GM12878 (cell line): ENCODE results near the gene TMEM14A. TPM values are rescaled to one million over a fixed set of nuclear protein-coding genes. Genes with fewer than 3 reads are reported as not detected.

Source experiments
- ATAC-seq: fragments of 200-7000 bp; cut with Tn5 transposase; 3 replicates; pipeline ENCODE4 v1.9.1; 2020; ENCODE audit warnings: mild to moderate bottlenecking, moderate library complexity
- BruUV-seq: library from RNA; stranded (reverse); fragments of 400-500 nt; replicated peaks from 2 replicates; lab custom pipeline; 2021; lab: Mats Ljungman, UMichigan
- CTCF ChIA-PET: fragments of 300-600 bp; sonication (Branson Sonifier 250); formaldehyde crosslinking; extraction: SDS; loops from one replicate; lab custom pipeline; 2021; ENCODE audit warnings: inconsistent platforms; lab: Yijun Ruan, JAX
- POLR2A ChIA-PET: fragments of 350-600 bp; formaldehyde crosslinking; extraction: SDS; loops from one replicate; lab custom pipeline; 2021; ENCODE audit warnings: inconsistent platforms; lab: Charles Lee
- RAD21 ChIA-PET: fragments of 300-600 bp; sonication (Branson Sonifier 250); formaldehyde crosslinking; loops from one replicate; lab custom pipeline; 2023; ENCODE audit warnings: antibody characterized with exemption; ENCODE audit not compliant: unreplicated experiment; lab: Charles Lee
- SMC1A ChIA-PET: fragments of 300-600 bp; sonication (Branson Sonifier 250); formaldehyde crosslinking; loops from one replicate; lab custom pipeline; 2023; ENCODE audit not compliant: unreplicated experiment, uncharacterized antibody; lab: Charles Lee
- DNase-seq: peaks from one replicate; pipeline ENCODE4 v3.0.0-alpha.2; 2011; ENCODE audit warnings: low read depth, low spot score
- FAIRE-seq: peaks from 3 replicates; lab custom pipeline; 2011; peaks lifted over from hg19 to GRCh38; lab: Jason Lieb, UNC
- H2AFZ ChIP-seq: 2 replicates; pipeline ENCODE4 v1.6.0; 2011; ENCODE audit warnings: low read depth, low read length, control low read depth; ENCODE audit not compliant: control insufficient read depth
- H3K27ac ChIP-seq: 2 replicates; pipeline ENCODE4 v1.5.1; 2011; ENCODE audit warnings: control low read depth; ENCODE audit not compliant: control insufficient read depth, insufficient read depth
- H3K27me3 ChIP-seq, 2 experiments: replicated peaks in 1 of 2; 2 replicates each; pipeline versions ENCODE4 v1.6.0 to v1.6.1; 2011; ENCODE audit warnings: low read length in 1 of 2; ENCODE audit not compliant: control insufficient read depth in 2 of 2, insufficient read depth in 2 of 2
- H3K36me3 ChIP-seq, 2 experiments: 2 replicates each; pipeline ENCODE4 v1.5.1; 2011; ENCODE audit warnings: low read length in 1 of 2; ENCODE audit not compliant: control insufficient read depth in 2 of 2, insufficient read depth in 2 of 2
- H3K4me1 ChIP-seq: 2 replicates; pipeline ENCODE4 v1.6.1; 2011; ENCODE audit warnings: mild to moderate bottlenecking, low read length, moderate library complexity, mixed read lengths; ENCODE audit not compliant: control insufficient read depth, insufficient read depth
- H3K4me2 ChIP-seq: 2 replicates; pipeline ENCODE4 v1.6.0; 2011; ENCODE audit warnings: control low read depth; ENCODE audit not compliant: control insufficient read depth, insufficient read depth
- H3K4me3 ChIP-seq: fragments of 200-600 bp; sonication (generic); 2 replicates; pipeline ENCODE4 v1.5.1; 2016
- H3K79me2 ChIP-seq: 2 replicates; pipeline ENCODE4 v1.6.0; 2011; ENCODE audit warnings: low read length; ENCODE audit not compliant: control insufficient read depth, insufficient read depth
- H3K9ac ChIP-seq: 2 replicates; pipeline ENCODE4 v1.8.0; 2011; ENCODE audit warnings: low read length, control low read depth, mixed read lengths; ENCODE audit not compliant: control insufficient read depth, insufficient read depth
- H3K9me3 ChIP-seq: replicated peaks from 3 replicates; pipeline ENCODE4 v1.5.1; 2011; ENCODE audit warnings: mild to moderate bottlenecking, low read length; ENCODE audit not compliant: control insufficient read depth, insufficient read depth
- H4K20me1 ChIP-seq: 2 replicates; pipeline ENCODE4 v1.6.0; 2011; ENCODE audit not compliant: control insufficient read depth, insufficient read depth
- ASH2L ChIP-seq: fragments of 300-600, 200-600 bp; sonication (generic); IDR thresholded peaks from 2 replicates; pipeline ENCODE4 v1.6.1; 2017; ENCODE audit warnings: low read depth, mild to moderate bottlenecking, borderline replicate concordance
- BCLAF1 ChIP-seq: fragments of 450-650 bp; IDR thresholded peaks from 2 replicates; pipeline ENCODE4 v1.6.1; 2017; ENCODE audit warnings: antibody characterized with exemption, mild to moderate bottlenecking, moderate library complexity
- BHLHE40 ChIP-seq, 2 experiments: fragments of 450-650 bp in 1 of 2; IDR thresholded peaks; 2 replicates each; pipeline ENCODE4 v1.6.1; 2011 to 2017; ENCODE audit warnings: low read depth in 2 of 2, borderline replicate concordance in 1 of 2, improper control_type of control experiment in 1 of 2, low read length in 1 of 2, mild to moderate bottlenecking in 1 of 2
- ETV6 ChIP-seq, 2 experiments: fragments of 450-650 bp in 1 of 2; IDR thresholded peaks in 1 of 2; conservative IDR thresholded peaks in 1 of 2; 2 replicates each; pipeline ENCODE4 v1.6.1; 2014; ENCODE audit warnings: antibody characterized with exemption in 1 of 2, borderline replicate concordance in 1 of 2, low read depth in 1 of 2, mild to moderate bottlenecking in 1 of 2, moderate library complexity in 1 of 2
- HSF1 ChIP-seq: fragments of 150-350 bp; IDR thresholded peaks from 2 replicates; pipeline ENCODE4 v1.6.1; 2014; ENCODE audit warnings: mild to moderate bottlenecking, low read depth, low read length
- IRF5 ChIP-seq: fragments of 450-650 bp; IDR thresholded peaks from 2 replicates; pipeline ENCODE4 v1.6.1; 2017; ENCODE audit warnings: borderline replicate concordance
- KLF5 ChIP-seq: fragments of 450-650 bp; IDR thresholded peaks from 2 replicates; pipeline ENCODE4 v1.6.1; 2014; ENCODE audit warnings: mild to moderate bottlenecking; ENCODE audit not compliant: partially characterized antibody
- MAX ChIP-seq: IDR thresholded peaks from 2 replicates; pipeline ENCODE4 v1.6.1; 2012; ENCODE audit warnings: low read depth, low read length, improper control_type of control experiment
- NR2C2 ChIP-seq: IDR thresholded peaks from 2 replicates; pipeline ENCODE4 v1.6.1; 2011; ENCODE audit warnings: borderline replicate concordance, low read depth; ENCODE audit not compliant: control insufficient read depth, insufficient read length
- NRF1 ChIP-seq: conservative IDR thresholded peaks from 2 replicates; pipeline ENCODE4 v1.6.1; 2011; ENCODE audit warnings: mild to moderate bottlenecking, low read depth, low read length, improper control_type of control experiment
- RAD21 ChIP-seq: IDR thresholded peaks from 2 replicates; pipeline ENCODE4 v1.6.1; 2011; ENCODE audit warnings: mild to moderate bottlenecking, low read depth, low read length, moderate library complexity; ENCODE audit not compliant: insufficient read depth
- RFX5 ChIP-seq: IDR thresholded peaks from 2 replicates; pipeline ENCODE4 v1.6.1; 2011; ENCODE audit warnings: low read depth, low read length, improper control_type of control experiment
- USF2 ChIP-seq: IDR thresholded peaks from 2 replicates; pipeline ENCODE4 v1.6.1; 2011; ENCODE audit warnings: low read depth, low read length, improper control_type of control experiment, borderline replicate concordance
- ZBTB33 ChIP-seq: fragments of 450-650 bp; IDR thresholded peaks from 2 replicates; pipeline ENCODE4 v1.6.1; 2017; ENCODE audit warnings: mild to moderate bottlenecking
- WGBS: methylation state at CpG from one replicate; pipeline ENCODE4 v1.1.6; 2016; ENCODE audit warnings: low lambda C conversion rate; ENCODE audit not compliant: insufficient replicate concordance, insufficient coverage; ENCODE audit errors: missing lambda C conversion rate; 5-methylcytosine and 5-hydroxymethylcytosine counted together
- in situ Hi-C: fragments of 300-500 bp; cut with MboI; formaldehyde crosslinking; loops from 9 replicates; pipeline ENCODE4 v1.14.3; 2018; ENCODE audit warnings: mixed read lengths
- intact Hi-C: fragments of 100-400 bp; cut with micrococcal nuclease; formaldehyde crosslinking; loops from one replicate; pipeline ENCODE4 v1.14.2; 2022; ENCODE audit not compliant: unreplicated experiment
- polyA plus RNA-seq, 11 experiments: library from polyadenylated mRNA; depleted of rRNA in 4 of 11; unstranded in 6 of 11; stranded (reverse) in 5 of 11; fragments of >200 nt; fragmentation: Nextera tagmentation in 4 of 11; fragmentation: Illumina TruSeq in 1 of 11; extraction: Ambion mirVana in 4 of 11; extraction: Trizol in 1 of 11; gene quantifications; 1 replicate in 1 of 11; 2 replicates in 10 of 11; pipeline versions ENCODE4 v1.2.1 to v1.2.3, GENCODE V29; 2011 to 2016; ENCODE audit warnings: inconsistent platforms in 2 of 11, missing spikeins in 2 of 11, low read depth in 1 of 11
- total RNA-seq, 4 experiments: library from RNA; depleted of rRNA in 3 of 4; stranded (reverse); fragments of >200 nt in 3 of 4; fragmentation: Illumina TruSeq in 1 of 4; extraction: Trizol in 1 of 4; gene quantifications; 2 replicates each; pipeline versions ENCODE4 v1.2.1 to v1.2.3, GENCODE V29; 2013 to 2021

Gene TMEM14A
- total and polyA plus RNA-seq, 10 of the 15 experiments (the other 5 are each of a cell fraction or from before 2014, with no cell fraction given): 15.6 to 143 (median 33.1) TPM

- no peaks in the 10 kb centered on the region for H3K79me2 ChIP-seq
- intact Hi-C loops (no loop called here), in situ Hi-C loops (no loop called here)
- BruUV-seq: no TSS peak
- H3K27ac ChIP-seq: no peak overlapping the region
- H3K27me3 ChIP-seq: peaks cover 0 to 7% of the 10 kb centered on the region in 2 experiments; a peak in 3 of 4 replicates
- no peak overlapping the region for H3K9ac ChIP-seq
- no peak for DNase-seq
- WGBS: 57% methylated on average over 4 of the region's 4 CpGs
- ChIA-PET POLR2A (no interaction called here), SMC1A (interaction anchor here (0.9 to 1.5 kb wide), 2 partner anchors 15 to 88 kb away, joined by 3 to 4 read pairs; no protein-coding TSS in a partner anchor), CTCF (interaction anchor here (1.3 to 2.4 kb wide), 2 partner anchors 10 to 36 kb away, joined by 3 to 6 read pairs; no protein-coding TSS in a partner anchor), RAD21 (no interaction called here)
- FAIRE-seq: no peak
- H3K9me3 ChIP-seq: no peaks in the 10 kb centered on the region
- no peak for ATAC-seq
- no peaks in the 10 kb centered on the region for H3K36me3 ChIP-seq
- no peak overlapping the region for H2AFZ ChIP-seq
- no peak overlapping the region for H3K4me3 ChIP-seq
- no peaks in the 10 kb centered on the region; the same call in 1 of the 2 replicates for H4K20me1 ChIP-seq
- no peaks in the 10 kb centered on the region for H3K4me1 ChIP-seq
- no peak overlapping the region for H3K4me2 ChIP-seq
- TF ChIP-seq MAX: no peak
- TF ChIP-seq ASH2L: no peak
- TF ChIP-seq HSF1: no peak
- no peak for TF ChIP-seq BCLAF1
- no peak for TF ChIP-seq NRF1
- no peak for TF ChIP-seq NR2C2
- no peak for TF ChIP-seq KLF5
- no peak for TF ChIP-seq BHLHE40 (IDR thresholded peaks at IDR 0.05; ENCODE audit: borderline replicate concordance in 1 of 2, low read depth in 2 of 2, low read length in 1 of 2)
- no peak for TF ChIP-seq IRF5
- no peak for TF ChIP-seq USF2
- no peak for TF ChIP-seq ETV6 (conservative IDR thresholded peaks at IDR 0.05 in 1 of 2, IDR thresholded peaks at IDR 0.05 in 1 of 2; ENCODE audit: borderline replicate concordance in 1 of 2, low read depth in 1 of 2)
- no peak for TF ChIP-seq RAD21
- no peak for TF ChIP-seq RFX5
- no peak for TF ChIP-seq ZBTB33
These were observed 24.9 kb upstream of the TMEM14A start for GRCh38 chr6:52645976-52646375.
